HEK293 (cell line): ENCODE results near the gene DYNLT3.

Source experiments
- CTCF ChIA-PET: fragments of 350-600 bp; formaldehyde crosslinking; extraction: SDS; loops from one replicate; lab custom pipeline; 2021; ENCODE audit warnings: antibody characterized with exemption; lab: Yijun Ruan, JAX
- POLR2A ChIA-PET: fragments of 300-600 bp; formaldehyde crosslinking; extraction: SDS; loops from one replicate; lab custom pipeline; 2020; ENCODE audit warnings: antibody characterized with exemption, inconsistent platforms; lab: Yijun Ruan, JAX
- H3K27ac ChIP-seq: fragments of 200-500 bp; sonication (Bioruptor generic); 2 replicates; pipeline ENCODE4 v1.5.1; 2014; ENCODE audit warnings: low read depth, low read length, control low read depth, inconsistent platforms; ENCODE audit errors: extremely low read depth
- H3K36me3 ChIP-seq, 2 experiments: fragments of 200-500 bp in 1 of 2; sonication (Bioruptor generic) in 1 of 2; 1 replicate in 1 of 2; 2 replicates in 1 of 2; pipeline ENCODE4 v1.5.1; 2014 to 2017; ENCODE audit warnings: inconsistent platforms in 2 of 2, low read length in 2 of 2; ENCODE audit not compliant: control insufficient read depth in 2 of 2, insufficient read depth in 1 of 2
- H3K4me1 ChIP-seq: fragments of 200-500 bp; sonication (Bioruptor generic); 2 replicates; pipeline ENCODE4 v1.5.1; 2014; ENCODE audit warnings: mild to moderate bottlenecking, low read length, inconsistent platforms; ENCODE audit not compliant: control insufficient read depth, insufficient read depth
- H3K4me3 ChIP-seq: 2 replicates; pipeline ENCODE4 v1.5.1; 2011; ENCODE audit warnings: low read depth, mild to moderate bottlenecking, control low read depth, low read length, moderate library complexity
- H3K9me3 ChIP-seq: fragments of 200-500 bp; sonication (Bioruptor generic); 2 replicates; pipeline ENCODE4 v1.5.1; 2014; ENCODE audit warnings: low read depth, low read length, inconsistent platforms; ENCODE audit not compliant: control insufficient read depth, insufficient read depth
- EGR2 ChIP-seq: fragments of 450-650 bp; formaldehyde crosslinking; IDR thresholded peaks from 2 replicates; pipeline ENCODE4 v1.5.1; 2016; ENCODE audit warnings: low read depth, missing biosample characterization, missing genetic modification characterization
- MEIS1 ChIP-seq: sonication (generic); formaldehyde crosslinking; IDR thresholded peaks from 2 replicates; pipeline ENCODE4 v1.8.1; 2022; ENCODE audit warnings: missing genetic modification reagents, mild to moderate bottlenecking, borderline replicate concordance
- OSR2 ChIP-seq: fragments of 450-650 bp; formaldehyde crosslinking; IDR thresholded peaks from 2 replicates; pipeline ENCODE4 v1.5.1; 2016; ENCODE audit warnings: missing biosample characterization, missing genetic modification characterization
- ZBTB1 ChIP-seq: fragments of 450-650 bp; formaldehyde crosslinking; IDR thresholded peaks from 2 replicates; pipeline ENCODE4 v1.5.1; 2016; ENCODE audit warnings: missing biosample characterization, missing genetic modification characterization
- ZNF157 ChIP-seq: fragments of 450-650 bp; formaldehyde crosslinking; IDR thresholded peaks from 2 replicates; pipeline ENCODE4 v1.5.1; 2016; ENCODE audit warnings: missing biosample characterization, missing genetic modification characterization
- ZNF16 ChIP-seq: fragments of 450-650 bp; formaldehyde crosslinking; IDR thresholded peaks from 2 replicates; pipeline ENCODE4 v1.5.1; 2016; ENCODE audit warnings: low read depth, missing biosample characterization, missing genetic modification characterization
- ZNF23 ChIP-seq: fragments of 450-650 bp; formaldehyde crosslinking; IDR thresholded peaks from 2 replicates; pipeline ENCODE4 v1.5.1; 2016; ENCODE audit warnings: missing biosample characterization, missing genetic modification characterization, borderline replicate concordance
- ZNF248 ChIP-seq: fragments of 450-650 bp; formaldehyde crosslinking; IDR thresholded peaks from 2 replicates; pipeline ENCODE4 v1.5.1; 2017; ENCODE audit warnings: missing biosample characterization, missing genetic modification characterization
- ZNF366 ChIP-seq: fragments of 450-650 bp; formaldehyde crosslinking; conservative IDR thresholded peaks from 2 replicates; pipeline ENCODE4 v1.5.1; 2016; ENCODE audit warnings: missing biosample characterization, missing genetic modification characterization
- ZNF433 ChIP-seq: fragments of 450-650 bp; formaldehyde crosslinking; IDR thresholded peaks from 2 replicates; pipeline ENCODE4 v1.5.1; 2016; ENCODE audit warnings: missing biosample characterization, missing genetic modification characterization, low read depth
- ZNF521 ChIP-seq: fragments of 450-650 bp; formaldehyde crosslinking; IDR thresholded peaks from 2 replicates; pipeline ENCODE4 v1.5.1; 2017; ENCODE audit warnings: missing biosample characterization, mild to moderate bottlenecking, missing genetic modification characterization
- ZNF585B ChIP-seq: fragments of 450-650 bp; formaldehyde crosslinking; IDR thresholded peaks from 2 replicates; pipeline ENCODE4 v1.5.1; 2016; ENCODE audit warnings: missing biosample characterization, missing genetic modification characterization
- ZNF626 ChIP-seq: fragments of 450-650 bp; sonication (Bioruptor Pico); formaldehyde crosslinking; IDR thresholded peaks from 2 replicates; pipeline ENCODE4 v1.5.1; 2018; ENCODE audit warnings: missing biosample characterization, missing genetic modification characterization, inconsistent platforms
- ZNF664 ChIP-seq: fragments of 450-650 bp; formaldehyde crosslinking; IDR thresholded peaks from 2 replicates; pipeline ENCODE4 v1.5.1; 2016; ENCODE audit warnings: missing biosample characterization, missing genetic modification characterization
- TF ChIP-seq, protein P1 (sequence below): fragments of 450-650 bp; formaldehyde crosslinking; IDR thresholded peaks from 2 replicates; pipeline ENCODE4 v1.5.1; 2017; ENCODE audit warnings: missing biosample characterization, missing genetic modification characterization
- TF ChIP-seq, protein P2 (sequence below): fragments of 450-650 bp; formaldehyde crosslinking; IDR thresholded peaks from 2 replicates; pipeline ENCODE4 v1.5.1; 2016; ENCODE audit warnings: missing biosample characterization, missing genetic modification characterization
- TF ChIP-seq, protein P3 (sequence below): fragments of 450-650 bp; formaldehyde crosslinking; IDR thresholded peaks from 2 replicates; pipeline ENCODE4 v1.5.1; 2016; ENCODE audit warnings: missing biosample characterization, missing genetic modification characterization, borderline replicate concordance

Gene DYNLT3

DNA sequence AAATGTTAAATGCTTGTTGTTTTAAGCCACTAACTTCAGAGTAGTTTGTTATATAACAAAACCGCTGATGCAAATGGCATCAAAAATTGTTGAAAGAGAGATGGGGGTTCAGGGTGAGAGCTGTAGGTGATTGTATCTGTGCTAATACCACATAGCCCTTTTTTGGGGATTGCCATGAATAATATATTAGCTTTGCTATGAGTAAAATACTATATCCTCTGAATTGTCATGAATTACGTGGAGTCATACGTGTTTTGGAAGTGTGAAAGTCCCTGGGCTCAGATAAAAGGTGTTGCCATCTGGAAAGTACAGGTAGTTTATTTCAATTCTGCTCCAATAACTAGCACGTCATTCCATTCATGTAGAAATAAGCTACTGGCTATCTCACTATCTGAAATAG, 30.6 kb downstream of the DYNLT3 start:
- Histone ChIP-seq H3K9me3 (no peaks in the 10 kb centered on the region), H3K4me1 (no peaks in the 10 kb centered on the region), H3K4me3 (no peak overlapping the region), H3K36me3 (no peaks in the 10 kb centered on the region), H3K27ac (no peak overlapping the region)
- ChIA-PET CTCF (interaction anchor here (0.6 to 2.1 kb wide), 3 partner anchors 8 to 71 kb away, joined by 3 to 9 read pairs (median 4); no protein-coding TSS in a partner anchor), POLR2A (no interaction called here)
- TF ChIP-seq ZBTB1 (tag by site-specific recombination): no peak
- no peak for TF ChIP-seq ZNF157 (tag by site-specific recombination)
- TF ChIP-seq ZNF248 (tag by site-specific recombination): no peak
- no peak for TF ChIP-seq ZNF433 (tag by site-specific recombination)
- TF ChIP-seq OSR2 (tag by site-specific recombination): no peak
- no peak for TF ChIP-seq ZNF521 (tag by site-specific recombination)
- TF ChIP-seq ZNF16 (tag by site-specific recombination): no peak
- TF ChIP-seq, protein P1, sequence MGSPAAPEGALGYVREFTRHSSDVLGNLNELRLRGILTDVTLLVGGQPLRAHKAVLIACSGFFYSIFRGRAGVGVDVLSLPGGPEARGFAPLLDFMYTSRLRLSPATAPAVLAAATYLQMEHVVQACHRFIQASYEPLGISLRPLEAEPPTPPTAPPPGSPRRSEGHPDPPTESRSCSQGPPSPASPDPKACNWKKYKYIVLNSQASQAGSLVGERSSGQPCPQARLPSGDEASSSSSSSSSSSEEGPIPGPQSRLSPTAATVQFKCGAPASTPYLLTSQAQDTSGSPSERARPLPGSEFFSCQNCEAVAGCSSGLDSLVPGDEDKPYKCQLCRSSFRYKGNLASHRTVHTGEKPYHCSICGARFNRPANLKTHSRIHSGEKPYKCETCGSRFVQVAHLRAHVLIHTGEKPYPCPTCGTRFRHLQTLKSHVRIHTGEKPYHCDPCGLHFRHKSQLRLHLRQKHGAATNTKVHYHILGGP (tag by site-specific recombination): no peak
- no peak for TF ChIP-seq ZNF664
- no peak for TF ChIP-seq ZNF626
- TF ChIP-seq ZNF585B (tag by site-specific recombination): no peak

DNA sequence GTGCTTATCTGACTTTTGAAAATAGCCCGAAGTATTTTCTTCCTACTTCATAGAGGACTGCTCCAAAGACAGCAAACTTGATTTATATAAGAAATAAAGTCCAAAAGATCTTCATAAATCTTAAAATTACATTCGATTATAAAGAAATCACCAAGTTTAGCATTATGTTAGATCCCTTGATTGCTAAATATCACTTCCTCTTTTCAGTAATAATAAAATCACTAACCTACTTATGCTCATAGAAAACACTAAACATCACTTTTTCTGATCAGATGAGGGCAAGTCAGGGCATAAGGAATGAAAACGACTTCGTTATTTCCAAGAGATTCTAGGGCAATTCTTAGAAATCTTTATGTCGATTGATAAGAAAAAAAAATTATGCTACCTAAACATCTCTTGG, 32.0 kb downstream of the DYNLT3 start:
- no peaks in the 10 kb centered on the region for H3K36me3 ChIP-seq
- ChIA-PET POLR2A (no interaction called here), CTCF (interaction anchor here (1.3 to 2.1 kb wide), 2 partner anchors 9 to 10 kb away, joined by 9 read pairs; no protein-coding TSS in a partner anchor)
- no peaks in the 10 kb centered on the region for H3K9me3 ChIP-seq
- no peak overlapping the region for H3K27ac ChIP-seq
- H3K4me3 ChIP-seq: no peak overlapping the region
- TF ChIP-seq ZNF366 (tag by site-specific recombination) (no peak), ZNF23 (no peak)
- no peaks in the 10 kb centered on the region for H3K4me1 ChIP-seq

DNA sequence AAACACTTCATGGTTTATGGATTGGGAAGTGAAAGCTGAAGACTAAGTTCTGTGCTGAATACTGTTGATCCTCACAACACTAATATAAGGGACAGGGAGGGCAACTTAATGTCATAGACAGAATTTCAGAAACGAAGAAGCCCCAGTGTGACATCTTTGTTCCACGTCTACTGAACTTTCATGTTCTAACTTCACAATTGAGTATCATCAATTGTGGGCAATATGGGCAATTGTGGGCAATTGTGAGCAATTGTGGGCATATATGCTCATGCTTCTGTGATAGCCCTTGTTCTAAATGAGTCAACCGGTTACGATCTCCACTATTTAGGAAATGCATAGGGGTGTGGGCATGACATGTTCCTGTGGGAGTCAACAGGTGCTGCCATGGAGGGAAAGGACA, 33.8 kb downstream of the DYNLT3 start:
- TF ChIP-seq, protein P2, sequence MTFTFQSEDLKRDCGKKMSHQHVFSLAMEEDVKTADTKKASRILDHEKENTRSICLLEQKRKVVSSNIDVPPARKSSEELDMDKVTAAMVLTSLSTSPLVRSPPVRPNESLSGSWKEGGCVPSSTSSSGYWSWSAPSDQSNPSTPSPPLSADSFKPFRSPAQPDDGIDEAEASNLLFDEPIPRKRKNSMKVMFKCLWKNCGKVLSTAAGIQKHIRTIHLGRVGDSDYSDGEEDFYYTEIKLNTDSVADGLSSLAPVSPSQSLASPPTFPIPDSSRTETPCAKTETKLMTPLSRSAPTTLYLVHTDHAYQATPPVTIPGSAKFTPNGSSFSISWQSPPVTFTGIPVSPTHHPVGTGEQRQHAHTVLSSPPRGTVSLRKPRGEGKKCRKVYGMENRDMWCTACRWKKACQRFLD: no peak
- Histone ChIP-seq H3K9me3 (no peaks in the 10 kb centered on the region), H3K27ac (no peak overlapping the region), H3K4me1 (no peaks in the 10 kb centered on the region), H3K36me3 (no peaks in the 10 kb centered on the region), H3K4me3 (no peak overlapping the region)
- ChIA-PET POLR2A (no interaction called here), CTCF (interaction anchor here (1.0 kb wide), 1 partner anchor 378 kb away, joined by 3 read pairs; no protein-coding TSS in a partner anchor)

DNA sequence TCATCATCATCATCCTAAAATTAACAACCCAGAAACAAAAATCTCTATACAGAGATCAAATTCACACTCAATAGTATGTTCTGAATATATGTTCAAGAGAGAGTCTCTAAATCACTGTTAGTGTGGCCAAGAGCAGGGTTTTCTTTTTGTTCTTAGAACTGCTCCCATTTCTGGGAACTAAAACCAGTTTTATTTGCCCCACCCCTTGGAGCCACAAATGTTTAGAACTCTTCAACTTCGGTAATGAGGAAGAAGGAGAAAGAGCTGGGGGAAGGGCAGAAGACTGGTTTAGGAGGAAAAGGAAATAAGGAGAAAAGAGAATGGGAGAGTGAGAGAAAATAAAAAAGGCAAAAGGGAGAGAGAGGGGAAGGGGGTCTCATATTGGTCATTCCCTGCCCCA, 35.3 kb downstream of the DYNLT3 start:
- Histone ChIP-seq H3K9me3 (no peaks in the 10 kb centered on the region), H3K36me3 (no peaks in the 10 kb centered on the region), H3K27ac (no peak overlapping the region), H3K4me1 (no peaks in the 10 kb centered on the region), H3K4me3 (no peak overlapping the region)
- CTCF ChIA-PET: no interaction called here
- TF ChIP-seq MEIS1 (CRISPR knock-in tag) (no peak), EGR2 (tag by site-specific recombination) (no peak)
- TF ChIP-seq, protein P3, sequence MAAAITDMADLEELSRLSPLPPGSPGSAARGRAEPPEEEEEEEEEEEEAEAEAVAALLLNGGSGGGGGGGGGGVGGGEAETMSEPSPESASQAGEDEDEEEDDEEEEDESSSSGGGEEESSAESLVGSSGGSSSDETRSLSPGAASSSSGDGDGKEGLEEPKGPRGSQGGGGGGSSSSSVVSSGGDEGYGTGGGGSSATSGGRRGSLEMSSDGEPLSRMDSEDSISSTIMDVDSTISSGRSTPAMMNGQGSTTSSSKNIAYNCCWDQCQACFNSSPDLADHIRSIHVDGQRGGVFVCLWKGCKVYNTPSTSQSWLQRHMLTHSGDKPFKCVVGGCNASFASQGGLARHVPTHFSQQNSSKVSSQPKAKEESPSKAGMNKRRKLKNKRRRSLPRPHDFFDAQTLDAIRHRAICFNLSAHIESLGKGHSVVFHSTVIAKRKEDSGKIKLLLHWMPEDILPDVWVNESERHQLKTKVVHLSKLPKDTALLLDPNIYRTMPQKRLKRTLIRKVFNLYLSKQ (tag by site-specific recombination): no peak
- POLR2A ChIA-PET: interaction anchor here (0.6 kb wide), 1 partner anchor 243 kb away, joined by 3 read pairs; no protein-coding TSS in a partner anchor
